Medulla oblongata (tissue), 1 donor: ENCODE results near the gene ADISSP.

ENCODE experiments used
- DNase-seq: peaks from one replicate; pipeline ENCODE4 v3.0.0-alpha.2; 2015; ENCODE audit errors: extremely low spot score

ADISSP gene

GRCh38 chr20:3755269-3755668, 12.3 kb downstream of the ADISSP start:
- DNase-seq: no peak

- DNase-seq: no peak
These were observed 13.3 kb downstream of the ADISSP start for GRCh38 chr20:3754276-3754630.

GRCh38 chr20:3753501-3754275, 13.9 kb downstream of the ADISSP start:
- DNase-seq: no peak

- DNase-seq: peak; percentile 78
These were observed 14.5 kb downstream of the ADISSP start for GRCh38 chr20:3753098-3753497.

GRCh38 chr20:3752386-3752759, 15.2 kb downstream of the ADISSP start:
- DNase-seq: no peak

- peak; percentile 45 for DNase-seq
These were observed 15.7 kb downstream of the ADISSP start for GRCh38 chr20:3751675-3752385.

- no peak for DNase-seq
These were observed 16.3 kb downstream of the ADISSP start for GRCh38 chr20:3751305-3751674.

GRCh38 chr20:3749689-3750531, 17.6 kb downstream of the ADISSP start:
- no peak for DNase-seq

GRCh38 chr20:3749087-3749688, 18.4 kb downstream of the ADISSP start:
- no peak for DNase-seq

- DNase-seq: no peak
These were observed 19.5 kb downstream of the ADISSP start for GRCh38 chr20:3748073-3748472.

- DNase-seq: no peak
These were observed 20.1 kb downstream of the ADISSP start for GRCh38 chr20:3747471-3747870.

GRCh38 chr20:3745686-3746173, 21.8 kb downstream of the ADISSP start:
- no peak for DNase-seq

GRCh38 chr20:3744806-3745685, 22.5 kb downstream of the ADISSP start:
- DNase-seq: no peak

GRCh38 chr20:3744037-3744436, 23.5 kb downstream of the ADISSP start:
- no peak for DNase-seq

GRCh38 chr20:3743251-3743650, 24.3 kb downstream of the ADISSP start:
- no peak for DNase-seq

GRCh38 chr20:3741836-3742458, 25.6 kb downstream of the ADISSP start:
- no peak for DNase-seq

- no peak for DNase-seq
These were observed 26.8 kb downstream of the ADISSP start for GRCh38 chr20:3740615-3741301.

GRCh38 chr20:3739926-3740451, 27.6 kb downstream of the ADISSP start:
- no peak for DNase-seq

- no peak for DNase-seq
These were observed 28.3 kb downstream of the ADISSP start for GRCh38 chr20:3739054-3739925.
